AG20443 (cell line): Measurements from ENCODE around the gene ARPC3.
"Not testable (repeated sequence)": the region's sequence is repeated elsewhere in the genome, so short reads cannot be mapped to it uniquely, and the experiment has no call there.

Experiments
- DNase-seq: peaks from one replicate; pipeline ENCODE4 v3.0.0; 2012; ENCODE audit warnings: low spot score, mixed read lengths

ARPC3 gene

GRCh38 chr12:110449799-110450497 lies at the start of gene ARPC3:
Gene ARPC3 (minus strand): TSS chr12:110450337. CDS start chr12:110450260, 77 bp downstream.
- DNase-seq = peak; percentile 97

- DNase-seq = peak; percentile 46
Observed at GRCh38 chr12:110498984-110499706, 49.0 kb upstream of the ARPC3 start.

GRCh38 chr12:110475426-110475825 lies 25.3 kb upstream of the ARPC3 start:
- no peak for DNase-seq

GRCh38 chr12:110468214-110469048 lies 18.3 kb upstream of the ARPC3 start, which contains the start of the genes FAM216A and GPN3:
Gene FAM216A (plus strand): TSS chr12:110468845. CDS start chr12:110468876, 31 bp downstream.
Gene GPN3 (minus strand): TSS chr12:110468257. CDS start chr12:110468203, 54 bp downstream.
- DNase-seq = peak; percentile 97

GRCh38 chr12:110467847-110468213 lies 17.7 kb upstream of the ARPC3 start:
- DNase-seq = no peak

GRCh38 chr12:110466791-110467190 lies 16.7 kb upstream of the ARPC3 start:
- DNase-seq = no peak

- not testable (repeated sequence) for DNase-seq
Observed at GRCh38 chr12:110465765-110466164, 15.6 kb upstream of the ARPC3 start.

GRCh38 chr12:110465024-110465423 lies 14.9 kb upstream of the ARPC3 start:
- no peak for DNase-seq

GRCh38 chr12:110461189-110461588 lies 11.1 kb upstream of the ARPC3 start:
- DNase-seq = not testable (repeated sequence)

GRCh38 chr12:110458756-110459155 lies 8.6 kb upstream of the ARPC3 start:
- no peak for DNase-seq

- no peak for DNase-seq
Observed at GRCh38 chr12:110453569-110454296, 3.6 kb upstream of the ARPC3 start.

- no peak for DNase-seq
Observed at GRCh38 chr12:110451263-110451662, 1.1 kb upstream of the ARPC3 start.

- DNase-seq = no peak
Observed at GRCh38 chr12:110444455-110444854, 5.7 kb downstream of the ARPC3 start.

GRCh38 chr12:110436231-110436630 lies 13.9 kb downstream of the ARPC3 start:
- DNase-seq = no peak

GRCh38 chr12:110431957-110432587 lies 18.1 kb downstream of the ARPC3 start:
- no peak for DNase-seq

- not testable (repeated sequence) for DNase-seq
Observed at GRCh38 chr12:110429676-110430075, 20.5 kb downstream of the ARPC3 start.

GRCh38 chr12:110426406-110426805 lies 23.7 kb downstream of the ARPC3 start:
- DNase-seq = no peak

- no peak for DNase-seq
Observed at GRCh38 chr12:110424237-110424636, 25.9 kb downstream of the ARPC3 start.

GRCh38 chr12:110421701-110422100 lies 28.4 kb downstream of the ARPC3 start:
- no peak for DNase-seq

- DNase-seq = no peak
Observed at GRCh38 chr12:110421159-110421661, 28.9 kb downstream of the ARPC3 start.

- DNase-seq = not testable (repeated sequence)
Observed at GRCh38 chr12:110420644-110421043, 29.5 kb downstream of the ARPC3 start.
